ENCODE results near the gene MRPL19.
"Not testable (repeated sequence)": the region's sequence is repeated elsewhere in the genome, so short reads cannot be mapped to it uniquely, and the experiment has no call there.

The MRPL19 gene

GRCh38 chr2:75616933-75617332 is 29.6 kb upstream of the MRPL19 start:
- DNase-seq, result no peak

GRCh38 chr2:75619956-75620740 is 26.4 kb upstream of the MRPL19 start:
- no peak for DNase-seq

GRCh38 chr2:75621228-75621627 is 25.4 kb upstream of the MRPL19 start:
- DNase-seq, result no peak

GRCh38 chr2:75622500-75622899 is 24.1 kb upstream of the MRPL19 start:
- no peak for DNase-seq

- no peak for DNase-seq
Measured at GRCh38 chr2:75622929-75623328, 23.7 kb upstream of the MRPL19 start.

- peak; percentile 65 for DNase-seq
Measured at GRCh38 chr2:75627902-75628504, 18.6 kb upstream of the MRPL19 start.

- no peak for DNase-seq
Measured at GRCh38 chr2:75632091-75632701, 14.4 kb upstream of the MRPL19 start.

- DNase-seq, result no peak
Measured at GRCh38 chr2:75632813-75633212, 13.8 kb upstream of the MRPL19 start.

GRCh38 chr2:75633620-75634019 is 13.0 kb upstream of the MRPL19 start:
- no peak for DNase-seq

- DNase-seq, result no peak
Measured at GRCh38 chr2:75634945-75635344, 11.6 kb upstream of the MRPL19 start.

GRCh38 chr2:75637568-75637967 is 9.0 kb upstream of the MRPL19 start:
- DNase-seq, result no peak

- peak; percentile 58 for DNase-seq
Measured at GRCh38 chr2:75640621-75641121, 5.9 kb upstream of the MRPL19 start.

GRCh38 chr2:75641587-75641986 is 5.0 kb upstream of the MRPL19 start:
- DNase-seq, result no peak

- DNase-seq, result no peak
Measured at GRCh38 chr2:75643980-75644379, 2.6 kb upstream of the MRPL19 start.

GRCh38 chr2:75645643-75646042 is 940 bp upstream of the MRPL19 start:
- no peak for DNase-seq

- no peak for DNase-seq
Measured at GRCh38 chr2:75646090-75646582, 447 bp upstream of the MRPL19 start.

GRCh38 chr2:75647771-75648170 is 1.2 kb downstream of the MRPL19 start:
- DNase-seq, result no peak

GRCh38 chr2:75654012-75654411 is 7.4 kb downstream of the MRPL19 start:
- no peak for DNase-seq

- no peak for DNase-seq
Measured at GRCh38 chr2:75655861-75656260, 9.3 kb downstream of the MRPL19 start.

GRCh38 chr2:75656563-75656962 is 10.0 kb downstream of the MRPL19 start:
- DNase-seq, result no peak

GRCh38 chr2:75657798-75658197 is 11.2 kb downstream of the MRPL19 start:
- DNase-seq, result no peak

GRCh38 chr2:75666911-75667310 is 20.3 kb downstream of the MRPL19 start:
- no peak for DNase-seq

- no peak for DNase-seq
Measured at GRCh38 chr2:75667884-75668283, 21.3 kb downstream of the MRPL19 start.

GRCh38 chr2:75675423-75675822 is 28.8 kb downstream of the MRPL19 start:
- not testable (repeated sequence) for DNase-seq
